ENCODE results near the gene MPZL2.

DNA sequence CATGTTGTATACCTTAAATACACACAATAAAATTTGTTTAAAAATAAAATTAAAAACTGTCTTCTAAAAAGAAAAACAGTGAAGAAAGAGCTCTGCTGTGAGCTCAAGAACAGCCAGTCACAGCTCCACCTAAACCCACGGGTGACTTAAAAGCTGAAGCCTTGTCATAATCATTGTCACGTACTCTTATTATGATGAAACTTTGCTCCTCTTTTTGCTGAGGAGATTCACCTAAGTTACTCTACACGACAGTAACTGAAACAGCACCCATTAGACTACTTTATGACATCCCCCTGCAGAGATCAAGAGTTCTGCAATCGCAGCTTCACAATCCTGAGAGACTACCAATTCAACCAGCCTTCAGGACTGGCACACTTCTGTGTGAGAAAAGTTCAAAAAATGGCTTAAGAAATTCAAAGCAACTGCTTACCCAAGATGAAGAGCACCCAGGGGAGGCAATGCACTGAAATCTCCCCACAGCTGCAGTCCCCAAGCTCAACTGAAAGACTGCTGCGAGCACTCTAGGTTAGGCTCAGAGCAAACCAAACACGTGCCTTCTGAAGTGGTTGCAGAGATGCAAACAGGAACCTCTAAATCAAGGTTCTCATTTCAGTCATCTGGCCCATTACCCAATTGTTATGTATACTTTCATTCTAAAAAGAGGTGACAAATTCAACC lies 39.4 kb downstream of the MPZL2 start, which contains the start of gene JAML:
- TF ChIP-seq, protein P1, sequence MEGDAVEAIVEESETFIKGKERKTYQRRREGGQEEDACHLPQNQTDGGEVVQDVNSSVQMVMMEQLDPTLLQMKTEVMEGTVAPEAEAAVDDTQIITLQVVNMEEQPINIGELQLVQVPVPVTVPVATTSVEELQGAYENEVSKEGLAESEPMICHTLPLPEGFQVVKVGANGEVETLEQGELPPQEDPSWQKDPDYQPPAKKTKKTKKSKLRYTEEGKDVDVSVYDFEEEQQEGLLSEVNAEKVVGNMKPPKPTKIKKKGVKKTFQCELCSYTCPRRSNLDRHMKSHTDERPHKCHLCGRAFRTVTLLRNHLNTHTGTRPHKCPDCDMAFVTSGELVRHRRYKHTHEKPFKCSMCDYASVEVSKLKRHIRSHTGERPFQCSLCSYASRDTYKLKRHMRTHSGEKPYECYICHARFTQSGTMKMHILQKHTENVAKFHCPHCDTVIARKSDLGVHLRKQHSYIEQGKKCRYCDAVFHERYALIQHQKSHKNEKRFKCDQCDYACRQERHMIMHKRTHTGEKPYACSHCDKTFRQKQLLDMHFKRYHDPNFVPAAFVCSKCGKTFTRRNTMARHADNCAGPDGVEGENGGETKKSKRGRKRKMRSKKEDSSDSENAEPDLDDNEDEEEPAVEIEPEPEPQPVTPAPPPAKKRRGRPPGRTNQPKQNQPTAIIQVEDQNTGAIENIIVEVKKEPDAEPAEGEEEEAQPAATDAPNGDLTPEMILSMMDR (IDR thresholded peaks at IDR 0.05; ENCODE audit: borderline replicate concordance, extremely low read depth, low read length, poor library complexity, severe bottlenecking) = peak; percentile 23
- TF ChIP-seq EZH2 (IDR thresholded peaks at IDR 0.05; ENCODE audit: borderline replicate concordance, low read depth, low read length, severe bottlenecking) = no peak

Data from DND-41 (cell line).